HEK293 (cell line): ENCODE results near the gene STK32A.

Source experiments
- GLIS2 ChIP-seq: fragments of 450-650 bp; formaldehyde crosslinking; IDR thresholded peaks from 2 replicates; pipeline ENCODE4 v1.5.1; 2016; ENCODE audit warnings: missing biosample characterization, missing genetic modification characterization
- TCF7L2 ChIP-seq: IDR thresholded peaks from 2 replicates; pipeline ENCODE4 v1.6.1; 2011; ENCODE audit warnings: low read depth, mild to moderate bottlenecking, inconsistent platforms, low read length, moderate library complexity, borderline replicate concordance
- ZFP41 ChIP-seq: fragments of 450-650 bp; formaldehyde crosslinking; IDR thresholded peaks from 2 replicates; pipeline ENCODE4 v1.5.1; 2016; ENCODE audit warnings: missing biosample characterization, missing genetic modification characterization, borderline replicate concordance
- ZNF10 ChIP-seq: fragments of 450-650 bp; formaldehyde crosslinking; IDR thresholded peaks from 2 replicates; pipeline ENCODE4 v1.5.1; 2017; ENCODE audit warnings: missing biosample characterization, missing genetic modification characterization
- ZNF121 ChIP-seq: fragments of 450-650 bp; formaldehyde crosslinking; IDR thresholded peaks from 2 replicates; pipeline ENCODE4 v1.5.1; 2016; ENCODE audit warnings: missing biosample characterization, missing genetic modification characterization
- ZNF274 ChIP-seq, 2 experiments: fragments of 200-500 bp in 1 of 2; fragments of 450-650 bp in 1 of 2; sonication (Bioruptor generic) in 1 of 2; formaldehyde crosslinking in 1 of 2; IDR thresholded peaks; 2 replicates each; pipeline versions ENCODE4 v1.5.1 to v1.6.1; 2014 to 2016; ENCODE audit warnings: borderline replicate concordance in 1 of 2, inconsistent platforms in 1 of 2, low read length in 1 of 2, missing biosample characterization in 1 of 2, missing genetic modification characterization in 1 of 2
- TF ChIP-seq, protein P1 (sequence below): fragments of 450-650 bp; formaldehyde crosslinking; IDR thresholded peaks from 2 replicates; pipeline ENCODE4 v1.5.1; 2016; ENCODE audit warnings: missing biosample characterization, missing genetic modification characterization
- TF ChIP-seq, protein P2 (sequence below): fragments of 450-650 bp; formaldehyde crosslinking; IDR thresholded peaks from 2 replicates; pipeline ENCODE4 v1.5.1; 2016; ENCODE audit warnings: missing biosample characterization, missing genetic modification characterization

DNA sequence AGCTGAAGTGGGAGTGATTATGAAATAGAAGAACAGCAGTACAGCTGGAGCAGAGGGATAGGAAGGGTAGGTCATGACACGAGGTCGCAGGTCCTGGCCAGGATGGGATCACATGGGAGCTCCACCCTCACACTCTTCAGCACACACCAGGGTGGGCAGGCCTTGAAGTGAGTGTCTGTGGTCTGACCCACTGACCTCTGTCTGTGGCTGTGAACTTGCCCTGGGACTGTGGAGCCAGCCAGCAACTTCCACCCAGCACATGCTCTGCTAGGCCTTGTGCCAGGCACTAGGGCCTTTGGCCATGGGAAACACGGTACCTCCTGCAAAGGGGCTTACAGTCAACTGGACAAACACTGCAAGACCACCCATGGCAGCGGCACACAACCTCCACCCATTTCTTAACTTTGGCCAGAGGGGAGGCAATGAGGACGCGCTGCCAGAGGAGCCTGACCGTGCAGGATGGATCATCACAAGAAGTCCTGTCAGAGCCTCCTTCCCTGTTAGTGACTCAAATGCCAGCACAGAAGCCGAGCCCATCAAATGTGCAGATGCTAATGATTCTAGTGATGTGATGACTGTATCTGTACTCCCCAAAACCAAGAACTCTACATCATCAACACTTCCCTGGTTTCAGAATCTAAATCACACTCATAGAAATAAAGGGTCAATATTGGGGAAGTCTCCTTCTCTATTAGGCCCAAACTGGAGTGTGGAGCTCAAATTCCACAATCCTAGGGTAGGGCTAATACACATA is 161.4 kb downstream of the STK32A start:
- TF ChIP-seq GLIS2 (tag by site-specific recombination): no peak
- TF ChIP-seq, protein P1, sequence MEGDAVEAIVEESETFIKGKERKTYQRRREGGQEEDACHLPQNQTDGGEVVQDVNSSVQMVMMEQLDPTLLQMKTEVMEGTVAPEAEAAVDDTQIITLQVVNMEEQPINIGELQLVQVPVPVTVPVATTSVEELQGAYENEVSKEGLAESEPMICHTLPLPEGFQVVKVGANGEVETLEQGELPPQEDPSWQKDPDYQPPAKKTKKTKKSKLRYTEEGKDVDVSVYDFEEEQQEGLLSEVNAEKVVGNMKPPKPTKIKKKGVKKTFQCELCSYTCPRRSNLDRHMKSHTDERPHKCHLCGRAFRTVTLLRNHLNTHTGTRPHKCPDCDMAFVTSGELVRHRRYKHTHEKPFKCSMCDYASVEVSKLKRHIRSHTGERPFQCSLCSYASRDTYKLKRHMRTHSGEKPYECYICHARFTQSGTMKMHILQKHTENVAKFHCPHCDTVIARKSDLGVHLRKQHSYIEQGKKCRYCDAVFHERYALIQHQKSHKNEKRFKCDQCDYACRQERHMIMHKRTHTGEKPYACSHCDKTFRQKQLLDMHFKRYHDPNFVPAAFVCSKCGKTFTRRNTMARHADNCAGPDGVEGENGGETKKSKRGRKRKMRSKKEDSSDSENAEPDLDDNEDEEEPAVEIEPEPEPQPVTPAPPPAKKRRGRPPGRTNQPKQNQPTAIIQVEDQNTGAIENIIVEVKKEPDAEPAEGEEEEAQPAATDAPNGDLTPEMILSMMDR (tag by site-specific recombination): no peak
- TF ChIP-seq ZNF10 (tag by site-specific recombination): no peak
- TF ChIP-seq ZFP41 (tag by site-specific recombination): no peak
- no peak for TF ChIP-seq ZNF274 (IDR thresholded peaks at IDR 0.05; ENCODE audit: low read length)
- TF ChIP-seq ZNF274 (tag by site-specific recombination; IDR thresholded peaks at IDR 0.05; ENCODE audit: borderline replicate concordance): no peak
- no peak for TF ChIP-seq ZNF121 (tag by site-specific recombination)
- TF ChIP-seq TCF7L2: no peak
- TF ChIP-seq, protein P2, sequence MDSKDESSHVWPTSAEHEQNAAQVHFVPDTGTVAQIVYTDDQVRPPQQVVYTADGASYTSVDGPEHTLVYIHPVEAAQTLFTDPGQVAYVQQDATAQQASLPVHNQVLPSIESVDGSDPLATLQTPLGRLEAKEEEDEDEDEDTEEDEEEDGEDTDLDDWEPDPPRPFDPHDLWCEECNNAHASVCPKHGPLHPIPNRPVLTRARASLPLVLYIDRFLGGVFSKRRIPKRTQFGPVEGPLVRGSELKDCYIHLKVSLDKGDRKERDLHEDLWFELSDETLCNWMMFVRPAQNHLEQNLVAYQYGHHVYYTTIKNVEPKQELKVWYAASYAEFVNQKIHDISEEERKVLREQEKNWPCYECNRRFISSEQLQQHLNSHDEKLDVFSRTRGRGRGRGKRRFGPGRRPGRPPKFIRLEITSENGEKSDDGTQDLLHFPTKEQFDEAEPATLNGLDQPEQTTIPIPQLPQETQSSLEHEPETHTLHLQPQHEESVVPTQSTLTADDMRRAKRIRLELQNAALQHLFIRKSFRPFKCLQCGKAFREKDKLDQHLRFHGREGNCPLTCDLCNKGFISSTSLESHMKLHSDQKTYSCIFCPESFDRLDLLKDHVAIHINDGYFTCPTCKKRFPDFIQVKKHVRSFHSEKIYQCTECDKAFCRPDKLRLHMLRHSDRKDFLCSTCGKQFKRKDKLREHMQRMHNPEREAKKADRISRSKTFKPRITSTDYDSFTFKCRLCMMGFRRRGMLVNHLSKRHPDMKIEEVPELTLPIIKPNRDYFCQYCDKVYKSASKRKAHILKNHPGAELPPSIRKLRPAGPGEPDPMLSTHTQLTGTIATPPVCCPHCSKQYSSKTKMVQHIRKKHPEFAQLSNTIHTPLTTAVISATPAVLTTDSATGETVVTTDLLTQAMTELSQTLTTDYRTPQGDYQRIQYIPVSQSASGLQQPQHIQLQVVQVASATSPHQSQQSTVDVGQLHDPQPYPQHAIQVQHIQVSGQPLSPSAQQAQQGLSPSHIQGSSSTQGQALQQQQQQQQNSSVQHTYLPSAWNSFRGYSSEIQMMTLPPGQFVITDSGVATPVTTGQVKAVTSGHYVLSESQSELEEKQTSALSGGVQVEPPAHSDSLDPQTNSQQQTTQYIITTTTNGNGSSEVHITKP (tag by site-specific recombination): no peak
